Fibroblast of lung (primary cell): Measurements from ENCODE around the gene CDK5RAP1.

Experiments used
- EZH2 ChIP-seq: IDR thresholded peaks from 2 replicates; pipeline ENCODE4 v1.5.1; 2012; ENCODE audit warnings: low read length, control low read depth, mild to moderate bottlenecking; ENCODE audit errors: missing control alignments
- TF ChIP-seq, protein P1 (sequence below), 2 donors: IDR thresholded peaks in 1 of 2; conservative IDR thresholded peaks in 1 of 2; 1 replicate in 1 of 2; 2 replicates in 1 of 2; pipeline ENCODE4 v1.5.1; 2011 to 2012; ENCODE audit warnings: low read length in 2 of 2, control low read depth in 1 of 2, inconsistent platforms in 1 of 2, low read depth in 1 of 2, mild to moderate bottlenecking in 1 of 2

- TF ChIP-seq EZH2 = no peak
- TF ChIP-seq, protein P1, sequence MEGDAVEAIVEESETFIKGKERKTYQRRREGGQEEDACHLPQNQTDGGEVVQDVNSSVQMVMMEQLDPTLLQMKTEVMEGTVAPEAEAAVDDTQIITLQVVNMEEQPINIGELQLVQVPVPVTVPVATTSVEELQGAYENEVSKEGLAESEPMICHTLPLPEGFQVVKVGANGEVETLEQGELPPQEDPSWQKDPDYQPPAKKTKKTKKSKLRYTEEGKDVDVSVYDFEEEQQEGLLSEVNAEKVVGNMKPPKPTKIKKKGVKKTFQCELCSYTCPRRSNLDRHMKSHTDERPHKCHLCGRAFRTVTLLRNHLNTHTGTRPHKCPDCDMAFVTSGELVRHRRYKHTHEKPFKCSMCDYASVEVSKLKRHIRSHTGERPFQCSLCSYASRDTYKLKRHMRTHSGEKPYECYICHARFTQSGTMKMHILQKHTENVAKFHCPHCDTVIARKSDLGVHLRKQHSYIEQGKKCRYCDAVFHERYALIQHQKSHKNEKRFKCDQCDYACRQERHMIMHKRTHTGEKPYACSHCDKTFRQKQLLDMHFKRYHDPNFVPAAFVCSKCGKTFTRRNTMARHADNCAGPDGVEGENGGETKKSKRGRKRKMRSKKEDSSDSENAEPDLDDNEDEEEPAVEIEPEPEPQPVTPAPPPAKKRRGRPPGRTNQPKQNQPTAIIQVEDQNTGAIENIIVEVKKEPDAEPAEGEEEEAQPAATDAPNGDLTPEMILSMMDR (conservative IDR thresholded peaks at IDR 0.05 in 1 of 2, IDR thresholded peaks at IDR 0.05 in 1 of 2; ENCODE audit: low read depth in 1 of 2, low read length in 2 of 2) = peak in 1 of 2 donors; percentile 38
These were observed 43.7 kb upstream of the CDK5RAP1 start for GRCh38 chr20:33444797-33445560.
